H1 (cell line): Measurements from ENCODE around the gene CELSR1. TPM values are rescaled to one million over a fixed set of nuclear protein-coding genes. Genes with fewer than 3 reads are reported as not detected.

Experiments used
- CTCF ChIA-PET: fragments of 300-600 bp; sonication (Branson Sonifier 250); formaldehyde crosslinking; loops from one replicate; lab custom pipeline; 2021; ENCODE audit not compliant: partially characterized antibody; lab: Charles Lee
- POLR2A ChIA-PET: fragments of 300-600 bp; sonication (Branson Sonifier 250); formaldehyde crosslinking; loops from one replicate; lab custom pipeline; 2021; ENCODE audit warnings: inconsistent platforms; ENCODE audit not compliant: partially characterized antibody; lab: Charles Lee
- DNase-seq, 2 experiments: peaks; one replicate each; pipeline versions ENCODE4 v3.0.0 to v3.0.0-alpha.2; 2010 to 2022; ENCODE audit warnings: low spot score in 2 of 2, low read depth in 1 of 2, mixed read lengths in 1 of 2
- FAIRE-seq: peaks from 2 replicates; lab custom pipeline; 2011; peaks lifted over from hg19 to GRCh38; lab: Jason Lieb, UNC
- H2AFZ ChIP-seq: 2 replicates; pipeline ENCODE4 v1.8.1; 2012; ENCODE audit warnings: low read length, inconsistent platforms
- H2AK5ac ChIP-seq: 2 replicates; pipeline ENCODE4 v1.6.1; 2013; ENCODE audit warnings: low read depth, low read length
- H2BK120ac ChIP-seq: replicated peaks from 2 replicates; pipeline ENCODE3; 2013; ENCODE audit warnings: low read depth, low read length, inconsistent platforms
- H2BK12ac ChIP-seq: 2 replicates; pipeline ENCODE4 v1.6.1; 2013; ENCODE audit warnings: low read depth, low read length
- H2BK15ac ChIP-seq: 2 replicates; pipeline ENCODE4 v1.6.1; 2013; ENCODE audit warnings: low read length
- H2BK20ac ChIP-seq: 2 replicates; pipeline ENCODE4 v1.6.1; 2013; ENCODE audit warnings: low read length
- H2BK5ac ChIP-seq: 2 replicates; pipeline ENCODE4 v1.6.1; 2013; ENCODE audit warnings: low read depth, low read length
- H3K14ac ChIP-seq: 2 replicates; pipeline ENCODE4 v1.6.1; 2013; ENCODE audit warnings: inconsistent platforms; ENCODE audit not compliant: insufficient read length
- H3K18ac ChIP-seq: 2 replicates; pipeline ENCODE4 v1.6.1; 2013; ENCODE audit warnings: low read length; ENCODE audit errors: extremely low read depth
- H3K23ac ChIP-seq: 2 replicates; pipeline ENCODE4 v1.6.1; 2013; ENCODE audit warnings: inconsistent platforms; ENCODE audit not compliant: insufficient read length
- H3K23me2 ChIP-seq: 2 replicates; pipeline ENCODE4 v1.6.1; 2013; ENCODE audit warnings: low read depth, low read length
- H3K27ac ChIP-seq: 2 replicates; pipeline ENCODE4 v1.6.1; 2011; ENCODE audit warnings: low read depth, low read length, inconsistent platforms
- H3K27me3 ChIP-seq, 4 experiments: replicated peaks in 1 of 4; 1 replicate in 1 of 4; 2 replicates in 3 of 4; pipeline versions ENCODE4 v1.6.1 to v1.8.1; 2011 to 2013; ENCODE audit warnings: low read length in 3 of 4, mild to moderate bottlenecking in 3 of 4, inconsistent platforms in 2 of 4, mixed read lengths in 2 of 4, moderate library complexity in 1 of 4; ENCODE audit not compliant: control insufficient read depth in 3 of 4, insufficient read depth in 3 of 4; ENCODE audit errors: extremely low read depth in 1 of 4
- H3K36me3 ChIP-seq, 4 experiments: 2 replicates each; pipeline versions ENCODE4 v1.6.1 to v1.8.1; 2011 to 2013; ENCODE audit warnings: mild to moderate bottlenecking in 4 of 4, low read length in 3 of 4, moderate library complexity in 2 of 4, control low read depth in 1 of 4, inconsistent platforms in 1 of 4; ENCODE audit not compliant: insufficient read depth in 4 of 4, control insufficient read depth in 2 of 4
- H3K4ac ChIP-seq: replicated peaks from 2 replicates; pipeline ENCODE3; 2013; ENCODE audit warnings: low read length, low read depth, mixed read lengths, inconsistent platforms; ENCODE audit not compliant: insufficient read length
- H3K4me1 ChIP-seq, 4 experiments: replicated peaks in 1 of 4; 1 replicate in 1 of 4; 2 replicates in 3 of 4; pipeline versions ENCODE4 v1.6.1 to v1.8.1; 2011 to 2013; ENCODE audit warnings: low read length in 3 of 4, inconsistent platforms in 2 of 4, mixed read lengths in 1 of 4; ENCODE audit not compliant: insufficient read depth in 4 of 4, control insufficient read depth in 3 of 4
- H3K4me2 ChIP-seq, 2 experiments: 2 replicates each; pipeline versions ENCODE4 v1.6.1 to v1.8.1; 2011 to 2013; ENCODE audit warnings: low read depth in 2 of 2, low read length in 2 of 2, control low read depth in 1 of 2, inconsistent platforms in 1 of 2, mild to moderate bottlenecking in 1 of 2; ENCODE audit not compliant: insufficient read depth in 1 of 2
- H3K4me3 ChIP-seq, 4 experiments: fragments of 200-600, 300-600 bp in 1 of 4; sonication (generic), shearing (Covaris generic), sonication (Bioruptor Twin) in 1 of 4; 2 replicates each; pipeline versions ENCODE4 v1.5.1 to v1.8.1; 2011 to 2016; ENCODE audit warnings: low read length in 4 of 4, low read depth in 3 of 4, control low read depth in 2 of 4, inconsistent platforms in 2 of 4, mild to moderate bottlenecking in 2 of 4, mixed read lengths in 1 of 4, moderate library complexity in 1 of 4; ENCODE audit not compliant: insufficient read depth in 2 of 4; ENCODE audit errors: extremely low read depth in 1 of 4
- H3K56ac ChIP-seq: replicated peaks from 2 replicates; pipeline ENCODE3; 2013; ENCODE audit warnings: low read depth, mild to moderate bottlenecking, mixed read lengths, low read length, inconsistent platforms; ENCODE audit not compliant: insufficient read length
- H3K79me1 ChIP-seq: 2 replicates; pipeline ENCODE4 v1.6.1; 2013; ENCODE audit warnings: low read depth, low read length, control low read depth
- H3K79me2 ChIP-seq, 2 experiments: 2 replicates each; pipeline versions ENCODE4 v1.6.1 to v1.8.1; 2012 to 2013; ENCODE audit warnings: low read length in 2 of 2, mild to moderate bottlenecking in 2 of 2, inconsistent platforms in 1 of 2; ENCODE audit not compliant: insufficient read depth in 2 of 2, control insufficient read depth in 1 of 2
- H3K9ac ChIP-seq, 4 experiments: replicated peaks in 1 of 4; 1 replicate in 1 of 4; 2 replicates in 3 of 4; pipeline versions ENCODE4 v1.6.1 to v1.8.1; 2011 to 2013; ENCODE audit warnings: low read depth in 3 of 4, low read length in 3 of 4, control low read depth in 2 of 4, mild to moderate bottlenecking in 2 of 4, moderate library complexity in 2 of 4, inconsistent platforms in 1 of 4; ENCODE audit errors: extremely low read depth in 1 of 4
- H3K9me3 ChIP-seq, 2 experiments: 2 replicates each; pipeline versions ENCODE4 v1.6.1 to v1.8.1; 2012 to 2013; ENCODE audit warnings: mild to moderate bottlenecking in 2 of 2, moderate library complexity in 2 of 2, control low read depth in 1 of 2, inconsistent platforms in 1 of 2, low read depth in 1 of 2, low read length in 1 of 2, mixed read lengths in 1 of 2; ENCODE audit not compliant: insufficient read depth in 2 of 2
- H4K20me1 ChIP-seq, 2 experiments: replicated peaks in 1 of 2; 2 replicates each; pipeline versions ENCODE3 to v1.8.1; 2011 to 2013; ENCODE audit warnings: inconsistent platforms in 2 of 2, low read length in 2 of 2, mild to moderate bottlenecking in 1 of 2; ENCODE audit not compliant: insufficient read depth in 2 of 2, control insufficient read depth in 1 of 2
- H4K5ac ChIP-seq: 2 replicates; pipeline ENCODE4 v1.6.1; 2013; ENCODE audit warnings: low read length, low read depth, mixed read lengths, inconsistent platforms; ENCODE audit not compliant: insufficient read length
- H4K8ac ChIP-seq: 2 replicates; pipeline ENCODE4 v1.8.0; 2013; ENCODE audit warnings: mild to moderate bottlenecking, moderate library complexity, low read length, inconsistent platforms; ENCODE audit not compliant: insufficient read depth; ENCODE audit errors: extremely low read depth
- H4K91ac ChIP-seq: replicated peaks from 2 replicates; pipeline ENCODE3; 2013; ENCODE audit warnings: low read length, mixed read lengths, inconsistent platforms; ENCODE audit not compliant: insufficient read length
- RFX5 ChIP-seq: IDR thresholded peaks from 2 replicates; pipeline ENCODE4 v1.6.1; 2011; ENCODE audit warnings: low read depth, low read length, improper control_type of control experiment, borderline replicate concordance
- RNF2 ChIP-seq: fragments of 200-900, 300-1000 bp; sonication (generic); IDR thresholded peaks from 2 replicates; pipeline ENCODE4 v1.7.1; 2016; ENCODE audit warnings: borderline replicate concordance, low read depth, mild to moderate bottlenecking, antibody characterized with exemption, low read length; ENCODE audit not compliant: poor library complexity, severe bottlenecking; ENCODE audit errors: missing control alignments
- SRF ChIP-seq: IDR thresholded peaks from 2 replicates; pipeline ENCODE4 v1.6.1; 2011; ENCODE audit warnings: mild to moderate bottlenecking, low read depth, low read length, moderate library complexity
- WGBS, 2 experiments: shearing (Covaris generic) in 1 of 2; methylation state at CpG; one replicate each; pipeline versions ENCODE4 v1.1.6 to v1.1.7; 2013 to 2015; ENCODE audit warnings: low lambda C conversion rate in 2 of 2, mixed read lengths in 2 of 2, inconsistent platforms in 1 of 2, low coverage in 1 of 2, missing lambda C conversion rate in 1 of 2; ENCODE audit not compliant: insufficient replicate concordance in 2 of 2, insufficient coverage in 1 of 2, insufficient read length in 1 of 2; ENCODE audit errors: extremely low coverage in 1 of 2, missing lambda C conversion rate in 1 of 2; 5-methylcytosine and 5-hydroxymethylcytosine counted together
- polyA plus RNA-seq, 7 experiments: library from polyadenylated mRNA; depleted of rRNA in 3 of 7; stranded (reverse) in 5 of 7; unstranded in 2 of 7; fragments of >200 nt in 5 of 7; fragments of 200-250 nt in 2 of 7; gene quantifications; 1 replicate in 5 of 7; 2 replicates in 1 of 7; 4 replicates in 1 of 7; pipeline versions ENCODE4 v1.2.1 to v1.2.3, GENCODE V29; 2011 to 2013; ENCODE audit warnings: missing spikeins in 2 of 7, mixed read lengths in 2 of 7
- total RNA-seq: library from RNA; stranded (reverse); fragmentation: NEBNext Ultra II Directional; extraction: Animal tissue kit (Norgen Biotek cat#: 25700); gene quantifications from 2 replicates; pipeline ENCODE4 v1.2.1, GENCODE V29; 2021
- TF ChIP-seq, protein P1 (sequence below): IDR thresholded peaks from 2 replicates; pipeline ENCODE4 v1.6.1; 2012; ENCODE audit warnings: inconsistent platforms

CELSR1 gene
- total and polyA plus RNA-seq, 2 of the 8 experiments (the other 6 are each of a cell fraction or from before 2014, with no cell fraction given) = 9.0 to 12.4 TPM

- H3K27ac ChIP-seq = no peak overlapping the region
- H3K4me2 ChIP-seq = no peak overlapping the region
- no peak overlapping the region for H2BK12ac ChIP-seq
- H3K4ac ChIP-seq = no peak overlapping the region
- ChIA-PET POLR2A (interaction anchor here (1.1 to 2.3 kb wide), 3 partner anchors 10 to 108 kb away, joined by 3 to 9 read pairs (median 4); no protein-coding TSS in a partner anchor), CTCF (interaction anchor here (0.6 to 5.8 kb wide), 9 partner anchors 23 to 317 kb away, joined by 3 to 60 read pairs (median 3); partner anchors contain the start of gene CELSR1)
- no peak overlapping the region for H4K91ac ChIP-seq
- H3K18ac ChIP-seq = no peak overlapping the region
- no peaks in the 10 kb centered on the region for H3K23me2 ChIP-seq
- no peak overlapping the region for H3K56ac ChIP-seq
- no peaks in the 10 kb centered on the region for H3K4me1 ChIP-seq
- no peak overlapping the region for H4K5ac ChIP-seq
- H3K79me1 ChIP-seq = 0 out of 2 replicates have a peak, but pooled peaks cover 4% of the 10 kb centered on the region
- 91% methylated on average over 8 of the region's 8 CpGs; no CpG with 5 or more reads in 1 of the 2 experiments for WGBS, 2 experiments
- no peak overlapping the region for H2BK120ac ChIP-seq
- H2BK5ac ChIP-seq = no peak overlapping the region; the same call in 1 of the 2 replicates
- TF ChIP-seq RNF2 (no peak), SRF (no peak), RFX5 (no peak)
- TF ChIP-seq, protein P1, sequence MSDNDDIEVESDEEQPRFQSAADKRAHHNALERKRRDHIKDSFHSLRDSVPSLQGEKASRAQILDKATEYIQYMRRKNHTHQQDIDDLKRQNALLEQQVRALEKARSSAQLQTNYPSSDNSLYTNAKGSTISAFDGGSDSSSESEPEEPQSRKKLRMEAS = no peak
- H3K23ac ChIP-seq = no peak overlapping the region
- H3K27me3 ChIP-seq = no peaks in the 10 kb centered on the region
- peaks cover 13 to 60% (median 47%) of the 10 kb centered on the region in 4 experiments; a peak in 7 of 8 replicates for H3K36me3 ChIP-seq
- DNase-seq (no peak), FAIRE-seq (no peak)
- H2BK20ac ChIP-seq = no peak overlapping the region
- H3K4me3 ChIP-seq = no peak overlapping the region
- H4K8ac ChIP-seq = no peak overlapping the region; the same call in 1 of the 2 replicates
- H2AK5ac ChIP-seq = no peak overlapping the region
- no peak overlapping the region for H3K9ac ChIP-seq
- H2BK15ac ChIP-seq = no peak overlapping the region
- peaks cover 13 to 29% of the 10 kb centered on the region in 2 experiments for H4K20me1 ChIP-seq
- no peak overlapping the region for H3K14ac ChIP-seq
- no peak overlapping the region for H2AFZ ChIP-seq
- H3K79me2 ChIP-seq = no peaks in the 10 kb centered on the region
- no peaks in the 10 kb centered on the region for H3K9me3 ChIP-seq
These were observed 183.8 kb downstream of the CELSR1 start for GRCh38 chr22:46353483-46354105.
